DOHH2 (cell line): ENCODE results near the gene DNMBP.

ENCODE experiments used
- EZH2phosphoT487 ChIP-seq: fragments of 200-600 bp; sonication (generic); IDR thresholded peaks from 2 replicates; pipeline ENCODE4 v1.6.1; 2017; ENCODE audit warnings: borderline replicate concordance, mild to moderate bottlenecking, antibody characterized with exemption, low read length, moderate library complexity, mixed read lengths
- TF ChIP-seq, protein P1 (sequence below): fragments of 200-600 bp; sonication (generic); IDR thresholded peaks from one replicate; pipeline ENCODE4 v1.5.1; 2014; ENCODE audit warnings: antibody characterized with exemption, mild to moderate bottlenecking, low read depth, low read length; ENCODE audit not compliant: poor library complexity, severe bottlenecking

DNA sequence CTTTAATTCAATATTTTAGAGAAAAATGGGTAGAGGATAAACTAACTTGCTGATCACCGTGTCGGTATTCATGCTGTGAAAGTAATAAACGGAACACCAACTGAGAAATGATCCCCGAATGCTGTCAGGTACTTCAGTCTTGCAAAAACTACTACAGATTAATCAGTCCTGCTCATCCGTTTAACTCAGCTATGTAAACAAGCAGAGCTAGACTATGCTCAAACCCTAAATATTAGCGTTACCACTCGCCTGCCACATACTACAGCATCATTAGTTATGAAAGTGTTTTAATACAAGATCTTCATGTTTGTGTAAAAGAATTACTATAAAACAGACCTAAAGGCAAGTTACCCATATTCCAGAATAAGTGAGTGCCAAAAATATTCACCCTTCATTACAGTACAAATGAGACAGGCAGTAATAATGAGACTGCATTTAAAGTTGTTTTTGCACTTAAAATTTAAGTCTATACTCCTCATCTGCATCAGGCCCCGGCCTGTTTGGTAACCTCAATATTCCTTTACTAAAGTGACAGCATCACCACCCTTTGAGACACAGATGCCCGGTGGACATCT lies 952 bp downstream of the DNMBP start:
- TF ChIP-seq, protein P1, sequence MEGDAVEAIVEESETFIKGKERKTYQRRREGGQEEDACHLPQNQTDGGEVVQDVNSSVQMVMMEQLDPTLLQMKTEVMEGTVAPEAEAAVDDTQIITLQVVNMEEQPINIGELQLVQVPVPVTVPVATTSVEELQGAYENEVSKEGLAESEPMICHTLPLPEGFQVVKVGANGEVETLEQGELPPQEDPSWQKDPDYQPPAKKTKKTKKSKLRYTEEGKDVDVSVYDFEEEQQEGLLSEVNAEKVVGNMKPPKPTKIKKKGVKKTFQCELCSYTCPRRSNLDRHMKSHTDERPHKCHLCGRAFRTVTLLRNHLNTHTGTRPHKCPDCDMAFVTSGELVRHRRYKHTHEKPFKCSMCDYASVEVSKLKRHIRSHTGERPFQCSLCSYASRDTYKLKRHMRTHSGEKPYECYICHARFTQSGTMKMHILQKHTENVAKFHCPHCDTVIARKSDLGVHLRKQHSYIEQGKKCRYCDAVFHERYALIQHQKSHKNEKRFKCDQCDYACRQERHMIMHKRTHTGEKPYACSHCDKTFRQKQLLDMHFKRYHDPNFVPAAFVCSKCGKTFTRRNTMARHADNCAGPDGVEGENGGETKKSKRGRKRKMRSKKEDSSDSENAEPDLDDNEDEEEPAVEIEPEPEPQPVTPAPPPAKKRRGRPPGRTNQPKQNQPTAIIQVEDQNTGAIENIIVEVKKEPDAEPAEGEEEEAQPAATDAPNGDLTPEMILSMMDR: no peak
- TF ChIP-seq EZH2phosphoT487: no peak
